Measurements from ENCODE around the gene NBEA.

The NBEA gene

GRCh38 chr13:35475960-35476943 lies 534.2 kb downstream of the NBEA start, which contains the start of gene MAB21L1:
TSS of gene MAB21L1 (minus strand) at chr13:35476689. CDS start at chr13:35476138, 551 bp downstream.
- DNase-seq (ENCODE audit: low read depth in 2 of 2) = no peak

- no peak for DNase-seq (ENCODE audit: low read depth in 2 of 2)
Measured at GRCh38 chr13:35477386-35477946, 535.4 kb downstream of the NBEA start.

- DNase-seq (ENCODE audit: low read depth in 2 of 2) = no peak
Measured at GRCh38 chr13:35478271-35479037, 536.4 kb downstream of the NBEA start.

GRCh38 chr13:35479038-35479492 lies 537.0 kb downstream of the NBEA start:
- DNase-seq (ENCODE audit: low read depth in 2 of 2) = no peak

- no peak for DNase-seq (ENCODE audit: low read depth in 2 of 2)
Measured at GRCh38 chr13:35479706-35480105, 537.6 kb downstream of the NBEA start.

- no peak for DNase-seq (ENCODE audit: low read depth in 2 of 2)
Measured at GRCh38 chr13:35480346-35480745, 538.3 kb downstream of the NBEA start.

- DNase-seq (ENCODE audit: low read depth in 2 of 2) = no peak
Measured at GRCh38 chr13:35481777-35482176, 539.7 kb downstream of the NBEA start.

GRCh38 chr13:35482527-35482926 lies 540.5 kb downstream of the NBEA start:
- DNase-seq (ENCODE audit: low read depth in 2 of 2) = no peak

GRCh38 chr13:35483761-35484160 lies 541.7 kb downstream of the NBEA start:
- DNase-seq (ENCODE audit: low read depth in 2 of 2) = no peak

- DNase-seq (ENCODE audit: low read depth in 2 of 2) = no peak
Measured at GRCh38 chr13:35484384-35484783, 542.3 kb downstream of the NBEA start.

GRCh38 chr13:35485424-35485823 lies 543.4 kb downstream of the NBEA start:
- DNase-seq (ENCODE audit: low read depth in 2 of 2) = no peak

- no peak for DNase-seq (ENCODE audit: low read depth in 2 of 2)
Measured at GRCh38 chr13:35489050-35489449, 547.0 kb downstream of the NBEA start.

GRCh38 chr13:35496006-35496405 lies 553.9 kb downstream of the NBEA start:
- DNase-seq (ENCODE audit: low read depth in 2 of 2) = no peak

- no peak for DNase-seq (ENCODE audit: low read depth in 2 of 2)
Measured at GRCh38 chr13:35496761-35497386, 554.8 kb downstream of the NBEA start.

- DNase-seq (ENCODE audit: low read depth in 2 of 2) = no peak
Measured at GRCh38 chr13:35498231-35498630, 556.2 kb downstream of the NBEA start.

GRCh38 chr13:35499196-35499662 lies 557.2 kb downstream of the NBEA start:
- DNase-seq (ENCODE audit: low read depth in 2 of 2) = no peak

- DNase-seq (ENCODE audit: low read depth in 2 of 2) = no peak
Measured at GRCh38 chr13:35499676-35500075, 557.6 kb downstream of the NBEA start.

GRCh38 chr13:35500144-35500543 lies 558.1 kb downstream of the NBEA start:
- DNase-seq (ENCODE audit: low read depth in 2 of 2) = no peak

GRCh38 chr13:35501661-35502235 lies 559.7 kb downstream of the NBEA start:
- DNase-seq (ENCODE audit: low read depth in 2 of 2) = no peak

GRCh38 chr13:35502456-35502855 lies 560.4 kb downstream of the NBEA start:
- DNase-seq (ENCODE audit: low read depth in 2 of 2) = no peak

GRCh38 chr13:35512271-35512920 lies 570.3 kb downstream of the NBEA start:
- no peak for DNase-seq (ENCODE audit: low read depth in 2 of 2)
